IPS-20b (cell line): ENCODE results near the gene MYO9A.

Source experiments
- H3K27ac ChIP-seq: one replicate; pipeline ENCODE4 v1.5.1; 2013; ENCODE audit warnings: low read length
- H3K27me3 ChIP-seq: 2 replicates; pipeline ENCODE4 v1.6.1; 2013; ENCODE audit warnings: mild to moderate bottlenecking, low read length, inconsistent platforms; ENCODE audit not compliant: insufficient read depth
- H3K36me3 ChIP-seq: 2 replicates; pipeline ENCODE4 v1.6.1; 2013; ENCODE audit warnings: low read depth, mild to moderate bottlenecking, inconsistent platforms, low read length, moderate library complexity; ENCODE audit not compliant: insufficient read depth
- H3K4me1 ChIP-seq: 2 replicates; pipeline ENCODE4 v1.6.1; 2013; ENCODE audit warnings: mild to moderate bottlenecking, control low read depth, inconsistent platforms, low read length, moderate library complexity; ENCODE audit not compliant: insufficient read depth
- H3K4me3 ChIP-seq: 2 replicates; pipeline ENCODE4 v1.5.1; 2013; ENCODE audit warnings: mild to moderate bottlenecking, low read length, inconsistent platforms
- H3K9ac ChIP-seq: 2 replicates; pipeline ENCODE4 v1.6.1; 2013; ENCODE audit warnings: low read depth, mild to moderate bottlenecking, inconsistent platforms, low read length, moderate library complexity
- H3K9me3 ChIP-seq: 2 replicates; pipeline ENCODE4 v1.6.1; 2013; ENCODE audit warnings: mild to moderate bottlenecking, low read depth, low read length, inconsistent platforms; ENCODE audit not compliant: insufficient read depth

MYO9A gene

GRCh38 chr15:71825021-71825730, 292.8 kb downstream of the MYO9A start:
- no peak overlapping the region for H3K4me3 ChIP-seq
- H3K9ac ChIP-seq, result no peak overlapping the region
- H3K9me3 ChIP-seq, result peaks cover 16% of the 10 kb centered on the region; the same call in 1 of the 2 replicates
- no peaks in the 10 kb centered on the region for H3K27me3 ChIP-seq
- H3K36me3 ChIP-seq, result peaks cover 17% of the 10 kb centered on the region; the same call in 1 of the 2 replicates
- H3K4me1 ChIP-seq, result peaks cover 12% of the 10 kb centered on the region
- no peak overlapping the region for H3K27ac ChIP-seq

- Histone ChIP-seq H3K4me3 (no peak overlapping the region), H3K27ac (no peak overlapping the region), H3K4me1 (peaks cover 12% of the 10 kb centered on the region), H3K36me3 (peaks cover 17% of the 10 kb centered on the region; the same call in 1 of the 2 replicates), H3K9me3 (peaks cover 18% of the 10 kb centered on the region), H3K27me3 (no peaks in the 10 kb centered on the region), H3K9ac (no peak overlapping the region)
These were observed 294.1 kb downstream of the MYO9A start for GRCh38 chr15:71823801-71824200.

GRCh38 chr15:71822890-71823630, 294.9 kb downstream of the MYO9A start:
- Histone ChIP-seq H3K9ac (no peak overlapping the region), H3K4me3 (no peak overlapping the region), H3K27ac (no peak overlapping the region), H3K4me1 (peaks cover 12% of the 10 kb centered on the region), H3K36me3 (peaks cover 17% of the 10 kb centered on the region; the same call in 1 of the 2 replicates), H3K27me3 (no peaks in the 10 kb centered on the region), H3K9me3 (peaks cover 18% of the 10 kb centered on the region)

GRCh38 chr15:71821547-71822129, 296.3 kb downstream of the MYO9A start:
- peaks cover 18% of the 10 kb centered on the region for H3K9me3 ChIP-seq
- H3K4me3 ChIP-seq, result no peak overlapping the region
- H3K36me3 ChIP-seq, result 0 out of 2 replicates have a peak, but pooled peaks cover 3% of the 10 kb centered on the region
- H3K9ac ChIP-seq, result no peak overlapping the region
- H3K27ac ChIP-seq, result no peak overlapping the region
- peaks cover 8% of the 10 kb centered on the region for H3K4me1 ChIP-seq
- H3K27me3 ChIP-seq, result no peaks in the 10 kb centered on the region

GRCh38 chr15:71820127-71820526, 297.8 kb downstream of the MYO9A start:
- Histone ChIP-seq H3K4me1 (no peaks in the 10 kb centered on the region), H3K9ac (no peak overlapping the region), H3K9me3 (peaks cover 18% of the 10 kb centered on the region), H3K27me3 (no peaks in the 10 kb centered on the region), H3K36me3 (no peaks in the 10 kb centered on the region), H3K27ac (no peak overlapping the region), H3K4me3 (no peak overlapping the region)

DNA sequence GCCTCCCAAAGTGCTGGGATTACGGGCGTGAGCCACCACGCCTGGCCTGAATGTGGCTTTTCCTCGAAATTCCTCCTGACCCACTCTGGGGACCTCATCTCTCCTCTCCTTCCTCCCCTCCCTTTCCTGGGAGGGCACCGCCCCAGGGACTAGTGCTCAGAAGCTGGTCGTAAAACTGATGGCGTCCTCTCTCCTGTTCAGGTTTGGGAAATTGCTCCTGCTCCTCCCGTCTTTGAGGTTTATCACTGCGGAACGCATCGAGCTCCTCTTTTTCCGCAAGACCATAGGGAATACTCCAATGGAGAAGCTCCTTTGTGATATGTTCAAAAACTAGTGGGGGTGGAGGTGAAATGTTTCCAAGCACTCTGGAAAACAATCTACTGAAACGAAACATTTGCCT, 300.6 kb downstream of the MYO9A start:
- H3K36me3 ChIP-seq, result no peaks in the 10 kb centered on the region
- H3K27me3 ChIP-seq, result no peaks in the 10 kb centered on the region
- H3K9ac ChIP-seq, result no peak overlapping the region
- H3K4me1 ChIP-seq, result no peaks in the 10 kb centered on the region
- no peak overlapping the region for H3K4me3 ChIP-seq
- H3K9me3 ChIP-seq, result peaks cover 13% of the 10 kb centered on the region
- H3K27ac ChIP-seq, result no peak overlapping the region

DNA sequence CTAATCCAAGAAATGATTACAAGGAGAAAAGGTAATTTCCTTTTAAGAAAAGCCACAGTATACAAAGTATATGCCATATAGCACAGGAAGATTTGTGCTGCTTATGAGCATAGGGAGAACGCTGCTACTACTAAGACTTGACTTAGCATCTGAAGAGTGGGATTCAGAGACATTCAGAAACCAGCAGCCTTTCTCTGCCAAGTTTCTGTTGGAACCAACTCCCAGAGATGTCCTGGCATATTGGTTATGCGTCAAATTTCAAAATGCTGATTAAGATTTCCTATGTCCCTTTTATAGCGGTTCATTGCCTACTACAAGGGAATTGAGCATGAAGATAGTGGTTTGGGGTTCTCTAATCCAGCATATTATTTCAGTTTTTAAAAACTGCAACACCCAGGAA, 302.6 kb downstream of the MYO9A start:
- H3K36me3 ChIP-seq, result no peaks in the 10 kb centered on the region
- no peak overlapping the region for H3K4me3 ChIP-seq
- H3K9ac ChIP-seq, result no peak overlapping the region
- no peak overlapping the region for H3K27ac ChIP-seq
- H3K4me1 ChIP-seq, result no peaks in the 10 kb centered on the region
- H3K9me3 ChIP-seq, result peaks cover 2% of the 10 kb centered on the region; the same call in 1 of the 2 replicates
- no peaks in the 10 kb centered on the region for H3K27me3 ChIP-seq

DNA sequence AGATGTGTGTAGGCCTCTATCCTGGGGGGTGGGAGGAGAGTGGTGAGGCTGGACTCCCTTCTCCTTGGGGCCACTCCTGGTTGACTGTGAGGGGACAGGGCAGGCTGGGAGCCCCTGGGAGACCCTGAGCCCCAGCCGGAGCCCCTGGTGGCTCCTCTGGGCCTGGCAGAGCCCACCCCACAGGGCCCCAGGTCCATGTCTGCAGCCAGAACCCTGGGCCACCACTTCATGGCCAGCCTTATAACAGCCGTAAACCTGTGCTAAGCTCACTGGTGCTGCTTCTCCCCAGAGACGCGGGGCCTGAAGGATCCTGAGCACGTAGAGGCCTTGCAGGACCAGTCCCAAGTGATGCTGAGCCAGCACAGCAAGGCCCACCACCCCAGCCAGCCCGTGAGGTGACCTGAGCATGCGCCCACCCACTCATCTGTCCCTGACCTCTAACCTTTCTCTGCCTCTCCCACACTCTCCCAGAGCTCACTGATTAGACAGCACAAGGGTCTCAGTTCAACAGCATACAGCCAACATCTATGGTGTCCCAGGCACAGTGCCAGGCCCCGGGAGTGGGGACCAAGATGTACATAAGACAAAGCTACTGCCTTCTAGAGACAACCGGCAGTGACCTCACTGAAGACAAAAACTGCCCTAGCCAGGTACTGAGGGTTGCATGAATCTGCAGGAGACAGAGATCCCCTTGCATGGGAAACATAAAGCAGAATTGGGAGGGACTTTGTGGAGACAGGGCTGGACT, 304.1 kb downstream of the MYO9A start:
- Histone ChIP-seq H3K4me3 (no peak overlapping the region), H3K36me3 (no peaks in the 10 kb centered on the region), H3K9me3 (no peaks in the 10 kb centered on the region; the same call in 1 of the 2 replicates), H3K27ac (no peak overlapping the region), H3K27me3 (no peaks in the 10 kb centered on the region), H3K9ac (no peak overlapping the region), H3K4me1 (no peaks in the 10 kb centered on the region)

- H3K27me3 ChIP-seq, result no peaks in the 10 kb centered on the region
- no peaks in the 10 kb centered on the region for H3K36me3 ChIP-seq
- no peak overlapping the region for H3K27ac ChIP-seq
- no peaks in the 10 kb centered on the region; the same call in 1 of the 2 replicates for H3K9me3 ChIP-seq
- peaks cover 3% of the 10 kb centered on the region; the same call in 1 of the 2 replicates for H3K4me1 ChIP-seq
- no peak overlapping the region for H3K4me3 ChIP-seq
- H3K9ac ChIP-seq, result no peak overlapping the region
These were observed 304.8 kb downstream of the MYO9A start for GRCh38 chr15:71812966-71813722.

GRCh38 chr15:71811752-71812735, 305.9 kb downstream of the MYO9A start:
- Histone ChIP-seq H3K9ac (no peak overlapping the region), H3K4me1 (peaks cover 12% of the 10 kb centered on the region; the same call in 1 of the 2 replicates), H3K27me3 (no peaks in the 10 kb centered on the region)

More at GRCh38 chr15:71811752-71812735, 305.9 kb downstream of the MYO9A start:
- no peak overlapping the region for H3K27ac ChIP-seq
- H3K9me3 ChIP-seq, result no peaks in the 10 kb centered on the region
- no peaks in the 10 kb centered on the region for H3K36me3 ChIP-seq
- no peak overlapping the region for H3K4me3 ChIP-seq
